Smooth muscle cell of the brain vasculature (primary cell): ENCODE measurements around the gene DCP1A.
"Not testable (repeated sequence)": the region's sequence is repeated elsewhere in the genome, so short reads cannot be mapped to it uniquely, and the experiment has no call there.

Experiments
- DNase-seq: peaks from one replicate; pipeline ENCODE4 v3.0.0-alpha.2; 2012; ENCODE audit warnings: low read depth, low spot score

DCP1A gene

DNA sequence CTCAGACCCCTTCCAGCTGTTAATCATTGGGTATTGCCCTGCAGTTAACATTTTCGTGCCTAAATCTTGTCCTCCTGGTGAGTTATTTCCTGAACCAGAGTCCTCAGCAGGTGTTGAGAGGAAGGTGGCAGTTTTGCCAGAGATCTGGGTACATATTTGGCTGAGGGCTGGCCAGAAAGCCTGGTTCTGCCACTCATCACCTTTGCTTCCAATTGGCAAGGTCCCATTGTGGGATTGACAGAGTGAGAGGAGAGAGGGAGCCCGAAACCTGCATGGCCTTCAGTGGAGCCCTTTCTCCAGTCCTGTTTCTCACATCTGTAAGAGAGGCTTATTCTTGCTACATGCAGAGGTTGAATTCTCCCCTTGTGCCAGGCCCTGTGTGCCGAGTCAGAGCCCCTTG, 82.6 kb downstream of the DCP1A start:
- DNase-seq: no peak

DNA sequence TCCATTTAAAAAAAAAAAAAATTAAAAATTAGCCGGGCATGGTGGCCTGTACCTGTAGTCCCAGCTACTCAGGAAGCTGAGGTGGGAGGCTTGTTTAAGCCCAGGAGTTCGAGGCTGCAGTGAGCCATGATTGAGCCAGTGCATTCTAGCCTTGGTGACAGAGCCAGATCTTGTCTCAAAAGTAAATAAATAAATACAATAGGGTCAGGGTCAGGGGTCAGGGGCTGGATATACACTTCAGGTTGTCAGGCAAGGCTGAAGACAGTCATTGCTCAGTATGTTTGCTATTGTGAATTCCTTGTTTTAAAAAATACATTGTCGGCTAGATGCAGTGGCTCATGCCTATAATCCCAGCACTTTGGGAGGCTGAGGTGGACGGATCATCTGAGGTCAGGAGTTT, 83.4 kb downstream of the DCP1A start:
- no peak for DNase-seq

DNA sequence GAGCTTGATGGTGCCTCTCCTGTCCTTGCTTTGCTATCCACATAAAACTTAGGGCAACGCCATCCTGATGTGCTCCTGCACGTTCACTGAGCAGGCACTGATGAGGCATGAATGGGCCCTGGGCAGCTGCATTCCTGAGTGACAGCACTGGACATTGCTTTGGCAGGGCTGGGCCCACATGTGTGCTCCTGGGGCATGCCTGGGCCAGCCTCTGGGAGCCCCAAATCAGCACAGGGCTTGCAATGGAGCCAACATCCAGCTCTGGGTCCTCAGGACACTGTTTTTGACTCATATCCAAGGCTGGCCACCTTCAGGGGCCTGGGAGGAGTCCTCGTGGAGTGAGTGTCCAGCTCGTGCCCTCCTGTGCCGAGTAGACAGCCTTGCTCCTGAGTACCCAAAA, 85.6 kb downstream of the DCP1A start:
- no peak for DNase-seq

DNA sequence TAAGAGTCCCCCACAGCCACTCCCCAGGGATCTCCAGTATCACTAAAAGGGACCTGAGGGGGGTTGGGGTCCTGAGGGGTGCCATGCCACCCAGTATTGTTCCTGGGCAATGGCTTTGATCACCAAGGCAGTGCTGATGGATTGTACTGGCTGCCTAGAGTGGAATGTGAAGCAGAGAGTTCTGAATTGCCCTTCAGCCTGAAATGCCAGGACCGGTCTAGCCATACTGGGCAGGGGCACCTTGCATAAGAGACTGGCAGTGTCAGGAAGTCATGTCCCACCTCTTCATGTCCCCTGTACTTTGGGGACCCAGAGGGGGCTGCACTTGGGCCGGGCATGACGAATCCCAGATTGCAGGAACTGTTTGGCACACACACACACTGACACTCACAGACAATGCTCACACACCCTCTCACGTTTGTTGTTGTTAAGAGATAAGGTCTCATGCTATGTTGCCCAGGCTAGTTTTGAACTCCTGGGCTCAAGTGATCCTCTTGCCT, 87.0 kb downstream of the DCP1A start:
- no peak for DNase-seq

DNA sequence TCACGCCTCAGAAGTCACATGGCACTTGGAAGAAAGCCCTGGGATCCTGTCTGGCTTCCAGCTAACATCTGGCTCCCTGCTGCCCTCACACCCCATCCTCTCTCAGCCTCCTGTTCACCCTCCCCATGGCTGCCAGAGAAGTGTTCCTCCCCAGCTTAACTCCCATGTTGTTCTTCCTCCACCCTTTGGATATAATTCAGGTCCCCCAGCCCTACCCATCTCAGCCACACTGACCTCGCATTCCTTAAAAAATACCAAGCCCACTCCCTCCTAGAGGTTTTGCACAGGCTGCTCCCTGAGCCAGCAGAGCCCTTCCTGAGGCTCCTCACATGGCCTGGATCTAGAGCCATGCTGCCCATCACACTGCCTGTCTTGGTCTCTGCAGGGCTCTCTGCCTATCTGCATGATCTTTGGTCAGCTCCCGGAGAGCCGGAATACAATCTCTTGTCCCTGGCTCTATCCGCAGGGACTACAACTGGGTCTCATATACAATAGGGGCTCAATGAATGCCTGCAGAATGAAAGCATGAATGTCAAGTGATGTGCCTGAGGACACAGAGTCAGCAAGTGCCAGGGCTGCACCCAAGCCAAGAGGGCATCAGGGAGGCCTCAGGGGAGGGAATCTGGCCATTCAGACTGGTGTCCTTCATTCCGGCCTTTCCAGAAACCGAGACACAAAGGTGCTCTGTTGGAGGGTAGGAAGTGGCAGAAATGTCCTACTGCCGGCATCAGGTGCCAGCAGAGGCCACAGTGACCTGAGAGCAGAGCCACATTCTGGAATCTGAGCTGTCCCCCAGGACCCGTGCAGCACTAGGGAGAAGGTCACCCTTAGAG, 87.7 kb downstream of the DCP1A start:
- DNase-seq: no peak

DNA sequence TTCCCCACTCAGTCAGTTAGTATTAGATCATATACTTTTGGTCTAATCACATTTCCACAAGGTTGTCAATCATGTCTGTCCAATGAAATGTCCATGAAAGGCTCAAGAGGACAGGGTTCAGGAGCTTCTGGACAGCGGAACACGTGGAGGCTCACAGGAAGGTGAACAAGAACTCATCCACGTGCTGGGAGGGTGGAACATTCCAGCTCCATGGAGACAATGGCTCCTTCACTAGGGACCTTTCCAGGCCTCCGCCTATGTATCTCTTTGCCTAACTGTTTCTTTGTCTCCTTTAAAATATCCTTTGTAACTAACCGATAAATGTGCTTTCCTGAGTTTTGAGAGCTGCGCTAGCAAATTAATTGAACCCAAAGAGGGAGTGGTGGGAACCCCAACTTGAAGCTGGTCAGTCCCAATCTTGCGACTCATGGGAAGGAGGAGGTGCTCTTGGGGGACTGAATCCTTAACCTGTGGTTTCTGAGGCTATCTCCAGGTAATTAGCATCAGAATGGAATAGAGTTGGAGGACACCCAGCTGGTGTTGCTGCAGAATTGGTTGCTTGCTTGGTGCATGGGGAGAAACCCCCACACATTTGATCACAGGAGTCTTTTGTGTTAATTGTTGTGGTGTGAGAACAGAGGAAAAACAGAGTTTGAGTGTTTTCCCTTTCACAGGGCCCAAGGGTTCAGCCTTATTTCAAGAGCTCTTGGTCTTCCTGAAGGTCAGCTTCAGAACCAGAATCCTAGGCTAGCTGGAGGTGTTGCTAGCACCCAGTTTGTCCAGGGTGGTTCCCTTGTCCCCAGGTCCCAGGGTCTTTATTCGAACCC, 88.5 kb downstream of the DCP1A start:
- DNase-seq: no peak

DNA sequence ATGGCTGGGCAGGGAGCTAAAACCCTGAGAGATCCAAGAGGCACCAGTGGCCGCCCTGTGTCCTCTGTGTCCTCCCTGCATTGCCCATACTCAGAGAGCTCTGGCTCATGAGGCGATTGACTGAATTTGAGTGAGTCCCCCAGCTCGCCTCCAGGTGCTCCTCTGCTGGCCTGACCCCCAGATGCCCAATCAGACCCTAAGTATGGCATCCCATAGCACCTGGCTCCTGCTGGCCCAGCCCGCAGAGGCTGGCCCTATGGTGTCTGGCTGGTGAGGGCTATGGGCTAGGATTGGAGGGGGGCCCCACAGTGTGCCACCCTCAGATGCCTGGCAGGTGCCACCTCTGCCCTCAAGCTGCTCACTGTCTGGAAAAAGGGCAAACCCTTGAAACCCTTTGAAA, 89.9 kb downstream of the DCP1A start:
- no peak for DNase-seq

DNA sequence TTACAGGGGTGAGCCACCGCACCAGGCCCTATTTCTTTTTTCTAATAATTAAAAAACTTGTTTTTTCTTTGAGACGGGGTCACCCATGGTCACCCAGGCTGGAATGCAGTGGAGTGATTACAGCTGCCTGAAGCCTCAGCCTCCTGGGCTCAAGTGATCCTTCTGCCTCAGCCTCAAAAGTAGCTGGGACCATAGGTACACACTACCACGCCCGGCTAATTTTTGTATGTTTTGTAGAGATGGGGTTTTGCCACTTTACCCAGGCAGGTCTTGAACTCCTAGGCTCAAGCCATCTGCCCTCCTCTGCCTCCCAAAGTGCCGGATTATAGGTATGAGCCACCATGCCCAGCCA, 90.7 kb downstream of the DCP1A start:
- DNase-seq: no peak

DNA sequence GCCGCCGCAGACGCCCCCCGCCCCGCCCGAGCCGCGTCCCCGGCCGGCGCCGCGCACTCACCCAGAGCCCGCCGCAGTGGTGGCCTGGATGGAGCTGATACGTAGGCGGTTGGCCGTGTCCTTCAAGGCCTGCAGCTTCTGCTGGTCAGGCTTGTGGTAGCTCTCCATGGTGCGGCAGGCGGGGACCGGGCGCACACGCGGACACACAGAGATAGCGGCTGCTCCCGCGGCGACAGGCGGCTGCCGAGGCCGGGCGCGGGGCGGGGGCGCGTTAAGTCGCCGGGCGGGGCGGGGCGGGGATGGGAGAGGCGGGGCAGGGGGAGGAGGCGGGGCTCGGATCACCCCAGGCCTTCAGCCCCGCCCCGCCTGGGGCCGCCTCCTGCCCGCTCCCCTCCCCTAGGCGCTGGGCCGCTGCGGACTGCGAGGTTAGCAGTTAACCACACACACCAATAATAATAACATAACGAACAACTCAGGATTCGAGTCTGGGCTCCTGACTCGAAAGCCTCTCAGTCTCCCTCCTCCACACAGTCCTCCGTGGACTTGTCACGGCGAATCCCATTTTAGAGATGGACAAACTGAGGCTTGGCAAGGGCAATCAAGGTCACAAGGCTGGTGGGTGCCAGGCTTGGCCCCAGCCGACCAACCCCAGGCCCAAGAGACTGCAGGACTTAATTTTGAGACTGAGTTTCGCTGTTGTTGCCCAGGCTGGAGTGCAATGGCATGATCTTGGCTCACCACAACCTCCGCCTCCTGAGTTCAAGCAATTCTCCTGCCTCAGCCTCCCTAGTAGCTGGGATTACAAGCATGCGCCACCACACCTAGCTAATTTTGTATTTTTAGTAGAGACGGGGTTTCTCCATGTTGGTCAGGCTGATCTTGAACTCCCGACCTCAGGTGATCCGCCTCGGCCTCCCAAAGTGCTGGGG, 91.3 kb downstream of the DCP1A start, which contains the start of gene TKT:
Gene TKT, minus strand, starts transcription at position 248 of the 929 bp plus-strand sequence. Its CDS starts 80 bp downstream, at position 168.
- DNase-seq: no peak

DNA sequence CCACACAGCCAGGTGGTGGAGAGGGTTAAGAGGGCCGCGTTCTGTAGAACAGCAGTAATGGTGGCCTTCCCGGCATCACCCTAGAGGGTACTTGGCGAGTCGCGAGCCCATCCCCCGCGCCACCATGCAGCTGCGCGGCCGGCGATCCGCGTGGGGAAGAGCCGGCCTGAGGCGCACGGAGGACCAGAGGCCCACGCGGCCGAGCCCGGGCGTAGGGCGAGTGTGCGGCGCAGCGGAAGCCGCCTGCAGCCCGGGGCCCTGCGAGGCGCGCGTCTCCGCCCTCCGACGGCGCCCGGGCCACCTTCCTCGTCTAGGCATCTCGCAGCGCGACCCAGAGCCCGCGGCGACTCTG, 91.9 kb downstream of the DCP1A start:
- DNase-seq: no peak

DNA sequence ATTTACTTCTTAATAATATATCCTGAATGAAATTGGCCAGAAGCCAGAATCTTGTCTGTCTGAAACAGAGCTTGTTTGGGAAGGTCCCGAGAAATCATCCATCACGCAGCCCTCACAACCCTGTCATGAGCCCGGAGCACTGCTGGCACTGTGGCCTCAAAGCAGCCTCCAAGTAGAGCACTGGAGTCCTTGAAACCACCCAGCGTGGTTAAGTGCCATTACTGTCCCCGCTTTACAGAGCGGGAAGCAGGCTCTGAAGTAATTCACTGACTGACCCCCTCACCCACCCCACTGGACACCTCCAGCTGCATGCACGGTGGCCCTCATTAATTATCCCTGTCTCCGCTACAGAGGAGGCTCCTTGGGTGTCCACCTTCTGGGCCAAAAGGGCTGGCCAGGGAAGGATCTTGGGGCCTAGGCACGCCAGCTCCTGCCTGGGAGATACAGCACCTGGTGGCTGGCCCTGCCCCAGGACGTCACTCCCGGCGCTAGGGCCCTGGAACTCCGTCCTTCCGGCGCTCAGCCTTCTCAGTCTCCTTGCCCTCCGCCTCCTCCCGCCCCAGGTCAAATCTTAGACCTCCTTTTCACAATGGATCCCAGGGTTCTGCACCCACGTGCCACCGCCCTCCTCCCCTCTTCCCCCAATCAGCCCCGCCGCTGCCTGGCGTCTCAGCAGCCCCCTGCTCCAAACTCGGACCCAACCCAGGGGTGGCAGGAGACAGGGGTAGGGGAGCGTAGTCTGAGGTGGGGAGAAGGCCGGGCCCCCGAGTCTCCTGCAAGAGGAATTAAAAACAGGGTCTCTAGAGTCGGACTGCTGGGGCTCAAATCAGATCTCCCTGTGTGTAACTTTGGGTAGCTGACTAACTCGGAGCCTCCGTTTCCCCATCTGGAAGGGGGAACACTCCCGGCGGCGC, 92.6 kb downstream of the DCP1A start:
- no peak for DNase-seq

DNA sequence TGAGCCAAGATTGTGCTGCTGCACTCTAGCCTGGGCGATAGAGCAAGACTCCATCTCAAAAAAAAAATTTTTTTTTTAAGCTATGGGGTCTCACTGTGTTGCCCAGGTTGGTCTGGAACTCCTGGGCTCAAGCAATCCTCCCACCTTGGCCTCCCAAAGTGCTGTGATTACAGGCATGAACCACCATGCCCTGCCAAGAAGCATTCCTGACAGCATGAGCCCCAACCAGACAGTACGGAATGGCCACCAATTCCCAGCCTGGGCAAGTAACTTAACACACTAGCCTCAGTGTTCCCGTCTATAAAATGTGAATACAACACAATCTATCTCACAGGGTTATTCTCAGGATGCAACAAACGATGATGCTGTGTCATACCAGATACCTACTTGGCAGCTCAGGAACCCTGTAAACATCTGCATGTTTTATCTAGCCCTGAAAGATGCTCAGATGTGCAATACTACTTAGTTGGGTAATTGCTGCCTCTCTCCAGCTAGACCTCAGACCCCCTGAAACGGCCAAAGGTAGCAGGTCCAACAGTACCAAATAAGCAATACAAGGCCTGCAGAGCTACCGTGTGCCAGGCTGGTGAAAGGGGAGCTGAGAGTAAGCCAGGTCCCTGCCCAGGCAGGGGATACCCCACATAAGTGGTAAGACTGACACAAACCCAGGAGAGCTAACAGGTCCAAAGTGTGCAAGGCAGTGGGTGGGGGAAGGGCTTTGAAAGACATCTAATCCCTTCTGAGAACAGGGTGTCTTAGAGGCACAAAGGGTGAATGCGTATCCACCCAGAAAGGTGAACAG, 93.4 kb downstream of the DCP1A start:
- no peak for DNase-seq

DNA sequence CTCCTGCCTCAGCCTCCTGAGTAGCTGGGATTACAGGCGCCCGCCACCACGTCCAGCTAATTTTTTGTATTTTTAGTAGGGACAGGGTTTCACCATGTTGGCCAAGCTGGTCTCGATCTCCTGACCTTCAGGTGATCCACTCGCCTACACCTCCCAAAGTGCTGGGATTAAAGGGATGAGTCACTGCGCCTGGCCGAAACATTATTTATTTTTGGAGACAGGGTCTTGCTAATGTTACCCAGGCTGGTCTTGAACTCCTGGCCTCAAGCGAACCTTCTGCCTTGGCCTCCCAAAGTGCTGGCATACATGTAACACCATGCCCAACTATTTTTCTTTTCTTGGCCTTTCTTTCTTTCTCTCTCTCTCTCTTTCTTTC, 94.4 kb downstream of the DCP1A start:
- DNase-seq: not testable (repeated sequence)

DNA sequence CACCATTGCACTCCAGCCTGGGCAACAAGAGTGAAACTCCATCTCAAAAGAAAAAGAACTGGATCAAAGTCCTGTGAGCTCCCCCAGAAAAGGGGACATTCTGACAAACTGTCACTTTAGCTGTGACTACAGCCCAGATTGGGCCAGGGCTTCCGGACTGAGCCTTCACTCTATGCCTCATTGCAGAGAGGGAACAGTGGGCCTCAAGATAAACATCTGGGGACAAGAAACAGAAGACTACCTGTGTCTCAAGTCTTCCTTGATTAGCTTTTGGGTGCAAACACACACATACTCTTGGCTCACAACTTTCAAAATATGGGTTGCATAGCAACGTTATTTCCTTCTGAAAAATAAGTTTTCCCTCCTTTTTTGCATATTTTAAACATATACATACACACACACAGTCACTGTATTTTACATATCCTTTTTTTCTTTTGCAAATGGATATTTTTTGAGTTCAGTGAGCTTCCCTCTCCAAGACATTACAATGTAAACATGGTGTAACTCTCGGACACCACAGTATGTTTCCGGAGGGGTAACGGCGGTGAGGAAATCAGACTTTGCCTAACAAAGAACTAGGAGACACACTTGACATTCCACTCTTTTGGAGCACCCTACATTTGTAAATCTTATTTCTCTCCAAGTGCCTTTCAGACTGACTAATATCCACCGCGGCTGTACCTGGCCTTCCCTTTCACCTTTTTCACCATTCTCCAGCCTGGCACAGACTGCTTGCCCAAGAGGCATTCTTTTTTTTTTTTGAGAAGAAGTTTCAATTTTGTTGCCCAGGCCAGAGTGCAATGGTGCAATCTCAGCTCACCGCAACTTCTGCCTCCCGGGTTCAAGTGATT, 95.0 kb downstream of the DCP1A start:
- no peak for DNase-seq

DNA sequence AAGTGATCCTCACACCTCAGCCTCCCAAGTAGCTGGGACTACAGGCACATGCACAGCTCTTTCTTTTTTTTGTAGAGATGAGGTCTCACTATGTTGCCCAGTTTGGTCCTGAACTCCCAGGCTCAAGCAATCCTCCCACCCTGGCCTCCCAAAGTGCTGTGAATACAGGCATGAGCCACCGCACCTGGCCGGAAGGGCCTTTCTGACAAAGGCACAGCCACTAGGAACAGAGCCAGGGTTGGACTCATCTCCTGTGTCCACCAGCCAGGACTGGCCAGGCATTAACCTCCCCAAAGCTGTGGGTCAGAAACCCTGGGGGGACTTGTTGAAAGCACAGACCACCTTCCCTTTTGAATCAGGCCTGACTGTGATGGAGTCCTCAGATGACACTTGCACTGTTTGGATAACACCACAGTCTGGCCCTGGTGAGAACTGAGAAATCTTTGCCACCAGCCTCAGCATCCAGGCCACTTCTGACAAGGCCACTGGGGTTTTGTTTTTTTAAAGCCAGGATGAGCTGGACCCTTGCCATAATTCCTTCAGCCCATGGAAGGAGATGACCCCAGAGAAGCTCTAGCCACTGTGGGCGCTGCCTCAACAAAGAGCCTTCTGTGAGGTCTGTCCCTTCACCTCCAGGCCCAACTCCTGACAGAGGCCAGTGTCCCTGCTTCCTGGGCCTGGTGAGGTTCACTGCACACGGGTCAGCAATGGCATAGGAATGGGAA, 96.3 kb downstream of the DCP1A start:
- no peak for DNase-seq

DNA sequence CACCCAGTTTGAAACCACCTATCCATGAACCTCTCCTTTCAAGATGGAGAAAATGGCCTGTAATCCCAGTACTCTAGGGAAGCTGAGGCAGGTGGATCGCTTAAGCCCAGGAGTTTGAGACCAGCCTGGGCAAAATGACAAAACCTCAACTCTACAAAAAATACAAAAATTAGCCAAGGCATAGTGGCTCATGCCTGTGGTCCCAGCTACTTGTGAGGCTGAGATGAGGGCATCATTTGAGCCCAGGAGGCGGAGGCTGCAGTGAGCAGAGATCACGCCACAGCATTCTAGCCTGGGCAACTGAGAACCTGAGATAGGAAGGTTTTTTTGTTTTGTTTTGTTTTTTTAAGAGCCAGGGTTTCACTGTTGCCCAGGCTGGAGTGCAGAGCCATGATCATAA, 96.9 kb downstream of the DCP1A start:
- DNase-seq: no peak

DNA sequence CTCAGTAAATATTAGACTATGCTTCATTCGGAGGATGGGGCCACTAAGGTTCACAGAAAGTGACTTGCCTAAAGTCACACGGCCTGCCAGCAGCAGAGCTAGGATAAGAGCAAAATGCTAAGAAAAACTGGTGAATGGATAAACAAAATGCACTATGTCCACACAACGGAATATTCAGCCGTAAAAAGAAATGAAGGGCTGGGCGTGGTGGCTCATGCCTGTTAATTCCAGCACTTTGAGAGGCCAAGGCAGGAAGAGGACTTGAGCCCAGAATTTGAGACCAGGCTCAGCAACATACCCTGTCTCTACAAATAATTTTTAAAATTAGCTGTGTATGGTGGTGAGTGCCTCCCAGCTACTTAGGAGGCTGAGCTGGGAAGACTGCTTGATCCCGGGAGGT, 99.2 kb downstream of the DCP1A start:
- no peak for DNase-seq

DNA sequence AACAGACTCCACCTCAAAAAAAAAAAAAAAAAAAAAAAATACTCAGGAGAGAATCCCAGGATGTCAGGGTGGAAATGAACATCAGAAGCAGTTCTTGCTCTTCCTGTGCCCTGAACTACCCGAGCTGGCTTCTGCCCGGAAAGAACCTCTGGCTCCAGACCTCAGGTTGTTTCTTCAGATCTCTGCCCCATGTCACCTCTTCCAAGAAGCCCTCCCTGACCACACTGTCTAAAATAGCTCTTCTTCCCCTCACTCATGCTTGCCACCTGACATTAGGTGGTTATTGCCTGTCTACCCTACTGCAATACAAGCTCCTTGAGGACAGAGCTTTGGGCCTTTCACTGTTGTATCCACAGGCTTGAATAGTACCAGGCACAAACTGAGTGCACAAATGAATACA, 99.7 kb downstream of the DCP1A start:
- no peak for DNase-seq
